Ectodermal cell (in vitro differentiated cells): Measurements from ENCODE around the gene PALD1.

Experiments
- H3K27ac ChIP-seq: 2 replicates; pipeline ENCODE4 v1.7.0; 2013; ENCODE audit warnings: mild to moderate bottlenecking, low read depth, low read length; ENCODE audit not compliant: insufficient read depth, poor library complexity, severe bottlenecking
- H3K27me3 ChIP-seq: 2 replicates; pipeline ENCODE4 v1.7.0; 2013; ENCODE audit warnings: mild to moderate bottlenecking, low read length; ENCODE audit not compliant: insufficient read depth, control insufficient read depth, poor library complexity, severe bottlenecking
- H3K36me3 ChIP-seq: one replicate; pipeline ENCODE4 v1.7.0; 2013; ENCODE audit warnings: low read length; ENCODE audit not compliant: control insufficient read depth, insufficient read depth
- H3K4me1 ChIP-seq: one replicate; pipeline ENCODE4 v1.7.0; 2013; ENCODE audit warnings: low read length; ENCODE audit not compliant: control insufficient read depth, insufficient read depth
- H3K4me3 ChIP-seq: 2 replicates; pipeline ENCODE4 v1.7.0; 2013; ENCODE audit warnings: low read depth, low read length, control low read depth; ENCODE audit not compliant: insufficient read depth
- H3K9me3 ChIP-seq: 2 replicates; pipeline ENCODE4 v1.7.0; 2013; ENCODE audit warnings: mild to moderate bottlenecking, low read length, moderate library complexity; ENCODE audit not compliant: control insufficient read depth
- WGBS, 2 experiments: methylation state at CpG; one replicate each; pipeline ENCODE4 v1.1.7; 2013; ENCODE audit warnings: missing lambda C conversion rate in 2 of 2; 5-methylcytosine and 5-hydroxymethylcytosine counted together

The PALD1 gene

GRCh38 chr10:70518695-70519094 lies 40.1 kb downstream of the PALD1 start:
- Histone ChIP-seq H3K9me3 (no peaks in the 10 kb centered on the region), H3K27me3 (no peaks in the 10 kb centered on the region), H3K27ac (no peak overlapping the region), H3K4me3 (no peak overlapping the region), H3K4me1 (peaks cover 8% of the 10 kb centered on the region), H3K36me3 (no peaks in the 10 kb centered on the region)
- 93 to 95% methylated on average over 5 of the region's 5 CpGs for WGBS, 2 experiments

GRCh38 chr10:70523057-70523456 lies 44.5 kb downstream of the PALD1 start:
- no peaks in the 10 kb centered on the region for H3K9me3 ChIP-seq
- no peaks in the 10 kb centered on the region for H3K4me1 ChIP-seq
- no peaks in the 10 kb centered on the region for H3K36me3 ChIP-seq
- 87 to 88% methylated on average over 6 of the region's 6 CpGs for WGBS, 2 experiments
- no peak overlapping the region for H3K27ac ChIP-seq
- no peak overlapping the region for H3K4me3 ChIP-seq
- H3K27me3 ChIP-seq: no peaks in the 10 kb centered on the region

- Histone ChIP-seq H3K4me3 (no peak overlapping the region), H3K9me3 (no peaks in the 10 kb centered on the region), H3K4me1 (no peaks in the 10 kb centered on the region), H3K27me3 (no peaks in the 10 kb centered on the region), H3K27ac (no peak overlapping the region), H3K36me3 (no peaks in the 10 kb centered on the region)
- WGBS, 2 experiments: 90 to 91% methylated on average over 4 of the region's 4 CpGs
Observed at GRCh38 chr10:70523549-70523948, 45.0 kb downstream of the PALD1 start.

- no peak overlapping the region for H3K27ac ChIP-seq
- no peaks in the 10 kb centered on the region for H3K4me1 ChIP-seq
- H3K9me3 ChIP-seq: no peaks in the 10 kb centered on the region
- H3K27me3 ChIP-seq: no peaks in the 10 kb centered on the region
- 89 to 93% methylated on average over 4 of the region's 4 CpGs for WGBS, 2 experiments
- H3K4me3 ChIP-seq: no peak overlapping the region
- H3K36me3 ChIP-seq: no peaks in the 10 kb centered on the region
Observed at GRCh38 chr10:70528314-70528713, 49.7 kb downstream of the PALD1 start.

GRCh38 chr10:70528741-70529362 lies 50.3 kb downstream of the PALD1 start:
- Histone ChIP-seq H3K9me3 (no peaks in the 10 kb centered on the region), H3K36me3 (no peaks in the 10 kb centered on the region), H3K27me3 (no peaks in the 10 kb centered on the region), H3K4me1 (no peaks in the 10 kb centered on the region), H3K27ac (no peak overlapping the region), H3K4me3 (no peak overlapping the region)
- WGBS, 2 experiments: 74% methylated on average over 10 of the region's 10 CpGs

GRCh38 chr10:70529848-70530247 lies 51.3 kb downstream of the PALD1 start:
- no peaks in the 10 kb centered on the region for H3K9me3 ChIP-seq
- no peaks in the 10 kb centered on the region for H3K27me3 ChIP-seq
- no peaks in the 10 kb centered on the region for H3K36me3 ChIP-seq
- 93 to 95% methylated on average over 8 of the region's 8 CpGs for WGBS, 2 experiments
- H3K4me3 ChIP-seq: no peak overlapping the region
- no peak overlapping the region for H3K27ac ChIP-seq
- H3K4me1 ChIP-seq: no peaks in the 10 kb centered on the region

GRCh38 chr10:70530315-70530714 lies 51.7 kb downstream of the PALD1 start:
- no peaks in the 10 kb centered on the region for H3K36me3 ChIP-seq
- no peaks in the 10 kb centered on the region for H3K9me3 ChIP-seq
- 86 to 87% methylated on average over 6 of the region's 6 CpGs for WGBS, 2 experiments
- no peaks in the 10 kb centered on the region for H3K4me1 ChIP-seq
- H3K4me3 ChIP-seq: no peak overlapping the region
- no peaks in the 10 kb centered on the region for H3K27me3 ChIP-seq
- no peak overlapping the region for H3K27ac ChIP-seq

- H3K27me3 ChIP-seq: no peaks in the 10 kb centered on the region
- H3K4me1 ChIP-seq: peaks cover 14% of the 10 kb centered on the region
- no peak overlapping the region for H3K4me3 ChIP-seq
- no peaks in the 10 kb centered on the region for H3K36me3 ChIP-seq
- 91% methylated on average over 17 of the region's 17 CpGs for WGBS, 2 experiments
- H3K9me3 ChIP-seq: no peaks in the 10 kb centered on the region
- no peak overlapping the region for H3K27ac ChIP-seq
Observed at GRCh38 chr10:70532554-70533188, 54.1 kb downstream of the PALD1 start.

GRCh38 chr10:70533189-70533558 lies 54.6 kb downstream of the PALD1 start:
- no peak overlapping the region for H3K4me3 ChIP-seq
- peaks cover 14% of the 10 kb centered on the region for H3K4me1 ChIP-seq
- H3K27me3 ChIP-seq: no peaks in the 10 kb centered on the region
- no peak overlapping the region for H3K27ac ChIP-seq
- H3K36me3 ChIP-seq: no peaks in the 10 kb centered on the region
- WGBS, 2 experiments: 95 to 97% methylated on average over 5 of the region's 5 CpGs
- H3K9me3 ChIP-seq: no peaks in the 10 kb centered on the region

GRCh38 chr10:70534281-70534680 lies 55.7 kb downstream of the PALD1 start:
- H3K4me3 ChIP-seq: no peak overlapping the region
- peaks cover 14% of the 10 kb centered on the region for H3K4me1 ChIP-seq
- H3K9me3 ChIP-seq: no peaks in the 10 kb centered on the region
- H3K27me3 ChIP-seq: no peaks in the 10 kb centered on the region
- no peaks in the 10 kb centered on the region for H3K36me3 ChIP-seq
- no peak overlapping the region for H3K27ac ChIP-seq
- WGBS, 2 experiments: 90 to 93% methylated on average over 10 of the region's 10 CpGs
